Endothelial cell of umbilical vein (primary cell): ENCODE results near the gene C4A. TPM values are rescaled to one million over a fixed set of nuclear protein-coding genes. Genes with fewer than 3 reads are reported as not detected.

Source experiments
- BruUV-seq: library from RNA; stranded (reverse); fragments of 400-500 nt; replicated peaks from 2 replicates; lab custom pipeline; 2021; lab: Mats Ljungman, UMichigan
- CTCF ChIA-PET: fragments of 300-600, 350-600 bp; sonication (Branson Sonifier 250); formaldehyde crosslinking; loops from one replicate; lab custom pipeline; 2021; ENCODE audit warnings: antibody characterized with exemption, inconsistent platforms; lab: Charles Lee
- POLR2A ChIA-PET: fragments of 300-600, 350-600 bp; sonication (Branson Sonifier 250); formaldehyde crosslinking; loops from one replicate; lab custom pipeline; 2021; ENCODE audit warnings: antibody characterized with exemption, inconsistent platforms; lab: Charles Lee
- DNase-seq: peaks from one replicate; pipeline ENCODE4 v3.0.0-alpha.2; 2011; ENCODE audit warnings: low read depth, low spot score
- FAIRE-seq: peaks from 2 replicates; lab custom pipeline; 2011; peaks lifted over from hg19 to GRCh38; lab: Jason Lieb, UNC
- H2AFZ ChIP-seq: 2 replicates; pipeline ENCODE4 v1.6.0; 2012; ENCODE audit warnings: low read depth, low read length, control low read depth, inconsistent platforms
- H3K27ac ChIP-seq: 2 replicates; pipeline ENCODE4 v1.5.1; 2011; ENCODE audit warnings: low read depth, mild to moderate bottlenecking, control low read depth, low read length, moderate library complexity; ENCODE audit not compliant: insufficient read depth
- H3K27me3 ChIP-seq, 2 experiments: 2 replicates each; pipeline versions ENCODE4 v1.6.0 to v1.6.1; 2011; ENCODE audit warnings: low read length in 2 of 2, mixed read lengths in 1 of 2; ENCODE audit not compliant: control insufficient read depth in 2 of 2, insufficient read depth in 2 of 2
- H3K36me3 ChIP-seq, 2 experiments: 2 replicates in 1 of 2; 3 replicates in 1 of 2; pipeline ENCODE4 v1.5.1; 2011; ENCODE audit warnings: low read length in 2 of 2, mild to moderate bottlenecking in 1 of 2, moderate library complexity in 1 of 2; ENCODE audit not compliant: control insufficient read depth in 2 of 2, insufficient read depth in 2 of 2; ENCODE audit errors: extremely low read depth in 1 of 2
- H3K4me1 ChIP-seq: 3 replicates; pipeline ENCODE4 v1.5.1; 2011; ENCODE audit warnings: mild to moderate bottlenecking, low read length; ENCODE audit not compliant: control insufficient read depth, insufficient read depth; ENCODE audit errors: extremely low read depth
- H3K4me2 ChIP-seq: 2 replicates; pipeline ENCODE4 v1.6.1; 2011; ENCODE audit warnings: low read length, control low read depth, mixed read lengths; ENCODE audit not compliant: insufficient read depth
- H3K4me3 ChIP-seq, 3 experiments: fragments of 200-600 bp in 1 of 3; sonication (generic), shearing (Covaris generic) in 1 of 3; replicated peaks in 1 of 3; 2 replicates each; pipeline ENCODE4 v1.5.1; 2011 to 2016; ENCODE audit warnings: control low read depth in 3 of 3, low read length in 3 of 3, mild to moderate bottlenecking in 2 of 3, inconsistent platforms in 1 of 3, low read depth in 1 of 3, moderate library complexity in 1 of 3; ENCODE audit not compliant: insufficient read depth in 1 of 3
- H3K79me2 ChIP-seq: 2 replicates; pipeline ENCODE4 v1.6.0; 2012; ENCODE audit warnings: low read length, inconsistent platforms; ENCODE audit not compliant: control insufficient read depth, insufficient read depth
- H3K9ac ChIP-seq: replicated peaks from 2 replicates; pipeline ENCODE3; 2011; ENCODE audit warnings: low read length, control low read depth; ENCODE audit not compliant: insufficient read depth; ENCODE audit errors: extremely low read depth
- H3K9me1 ChIP-seq: replicated peaks from 3 replicates; pipeline ENCODE4 v1.6.0; 2011; ENCODE audit warnings: mild to moderate bottlenecking, low read length; ENCODE audit not compliant: control insufficient read depth, insufficient read depth; ENCODE audit errors: extremely low read depth
- H3K9me3 ChIP-seq: replicated peaks from 2 replicates; pipeline ENCODE4 v1.5.1; 2012; ENCODE audit warnings: low read length, inconsistent platforms; ENCODE audit not compliant: control insufficient read depth, insufficient read depth
- H4K20me1 ChIP-seq: replicated peaks from 2 replicates; pipeline ENCODE3; 2011; ENCODE audit warnings: mild to moderate bottlenecking, low read length; ENCODE audit not compliant: control insufficient read depth, insufficient read depth; ENCODE audit errors: extremely low read depth
- EZH2 ChIP-seq: IDR thresholded peaks from 2 replicates; pipeline ENCODE4 v1.6.1; 2012; ENCODE audit warnings: borderline replicate concordance, low read depth, mild to moderate bottlenecking, moderate library complexity, low read length, inconsistent platforms; ENCODE audit not compliant: severe bottlenecking
- GATA2 ChIP-seq: IDR thresholded peaks from 2 replicates; pipeline ENCODE4 v1.7.0; 2011; ENCODE audit warnings: low read depth, mild to moderate bottlenecking, moderate library complexity, mixed read lengths, low read length; ENCODE audit not compliant: insufficient read length, insufficient read depth
- JUN ChIP-seq: IDR thresholded peaks from 2 replicates; pipeline ENCODE4 v1.6.1; 2011; ENCODE audit warnings: borderline replicate concordance, low read depth; ENCODE audit not compliant: insufficient read length, insufficient read depth
- MYC ChIP-seq: IDR thresholded peaks from one replicate; pipeline ENCODE4 v1.6.1; 2011; ENCODE audit warnings: mild to moderate bottlenecking, low read depth, low read length
- POLR2A ChIP-seq: IDR thresholded peaks from 2 replicates; pipeline ENCODE4 v1.6.1; 2012; ENCODE audit warnings: low read depth, mild to moderate bottlenecking, control low read depth, low read length
- POLR2AphosphoS5 ChIP-seq: IDR thresholded peaks from 2 replicates; pipeline ENCODE4 v1.6.1; 2012; ENCODE audit warnings: low read depth, mild to moderate bottlenecking, control low read depth, low read length, moderate library complexity; ENCODE audit not compliant: insufficient read depth
- dilution Hi-C: fragments of 300-500 bp; cut with MboI; formaldehyde crosslinking; loops from one replicate; pipeline ENCODE4 v1.15.0; 2019; ENCODE audit warnings: low sequenced_read_pairs; ENCODE audit not compliant: extremely low pct_ligation_motif_present
- intact Hi-C: fragments of 100-400 bp; cut with micrococcal nuclease; formaldehyde crosslinking; loops from one replicate; pipeline ENCODE4 v1.10.0; 2022
- polyA plus RNA-seq, 4 experiments: library from polyadenylated mRNA; depleted of rRNA in 3 of 4; stranded (reverse) in 3 of 4; unstranded in 1 of 4; fragments of >200 nt; gene quantifications; 2 replicates each; pipeline versions ENCODE4 v1.2.1 to v1.2.3, GENCODE V29; 2011 to 2012; ENCODE audit warnings: missing spikeins in 1 of 4
- total RNA-seq: library from RNA; stranded (reverse); gene quantifications from 2 replicates; pipeline ENCODE4 v1.2.3, GENCODE V29; 2021
- TF ChIP-seq, protein P1 (sequence below): IDR thresholded peaks from 2 replicates; pipeline ENCODE4 v1.6.1; 2011; ENCODE audit not compliant: insufficient read depth, insufficient read length

The C4A gene
- total and polyA plus RNA-seq, 2 donors (not counting 3 experiments of a cell fraction or from before 2014, with no cell fraction given) = 5.2 to 5.7 TPM

DNA sequence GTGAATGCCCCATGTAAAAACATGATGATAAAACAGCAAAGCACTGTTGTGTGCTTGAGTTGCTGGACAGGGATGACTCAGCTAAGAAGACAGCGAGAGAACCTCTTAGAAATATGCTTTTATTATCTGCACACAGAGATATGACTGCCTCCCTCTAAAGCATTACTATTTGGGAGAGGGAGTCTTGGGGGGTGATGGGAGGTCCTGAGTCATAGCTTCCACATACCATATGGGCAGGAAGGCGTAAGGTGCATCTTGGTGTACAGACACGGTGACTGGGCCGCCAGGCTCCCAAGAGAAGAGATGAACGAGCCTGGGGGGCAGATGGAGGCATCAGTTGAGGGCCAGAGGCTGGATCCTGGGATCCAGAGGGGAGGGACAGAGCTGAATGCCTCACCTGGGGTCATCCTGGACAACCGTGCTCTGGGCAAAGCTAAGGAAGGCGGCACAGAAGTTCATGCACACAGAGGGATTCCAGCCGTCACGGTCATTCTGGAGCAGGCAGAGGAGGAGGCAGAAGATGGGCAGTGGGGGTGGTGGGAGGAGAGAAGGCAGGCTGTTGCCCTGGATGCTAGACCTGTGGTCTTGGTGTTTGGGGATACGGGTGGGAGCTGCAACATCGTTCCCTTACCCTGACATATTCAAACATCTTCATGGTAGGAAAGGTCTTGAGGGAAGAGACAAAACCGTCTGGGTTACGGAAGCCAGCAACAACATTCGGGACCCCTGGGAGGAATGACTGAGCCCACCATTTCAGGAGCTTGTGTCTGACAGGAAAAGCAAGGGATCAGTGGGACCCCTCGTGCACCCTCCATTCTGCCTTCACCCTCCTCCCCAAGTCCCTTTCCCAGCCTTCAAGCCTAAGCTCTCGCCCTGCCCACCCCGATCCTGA is 11.9 kb upstream of the C4A start:
- intact Hi-C loops (no loop called here), dilution Hi-C loops (no loop called here)
- H3K27me3 ChIP-seq = no peaks in the 10 kb centered on the region
- DNase-seq (no peak), FAIRE-seq (no peak)
- H3K27ac ChIP-seq = no peak overlapping the region
- H3K4me2 ChIP-seq = no peak overlapping the region
- no peaks in the 10 kb centered on the region for H3K9me3 ChIP-seq
- CTCF ChIA-PET = no interaction called here
- H3K4me3 ChIP-seq = no peak overlapping the region
- no TSS peak for BruUV-seq
- no peaks in the 10 kb centered on the region for H4K20me1 ChIP-seq
- peaks cover 17% of the 10 kb centered on the region for H3K4me1 ChIP-seq
- no peak overlapping the region for H2AFZ ChIP-seq
- H3K9me1 ChIP-seq = no peaks in the 10 kb centered on the region
- peaks cover 29% of the 10 kb centered on the region for H3K79me2 ChIP-seq
- POLR2A ChIA-PET = no interaction called here
- TF ChIP-seq POLR2A (no peak), POLR2AphosphoS5 (no peak), EZH2 (no peak), JUN (no peak), MYC (no peak), GATA2 (no peak)
- TF ChIP-seq, protein P1, sequence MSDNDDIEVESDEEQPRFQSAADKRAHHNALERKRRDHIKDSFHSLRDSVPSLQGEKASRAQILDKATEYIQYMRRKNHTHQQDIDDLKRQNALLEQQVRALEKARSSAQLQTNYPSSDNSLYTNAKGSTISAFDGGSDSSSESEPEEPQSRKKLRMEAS = no peak
- H3K9ac ChIP-seq = no peak overlapping the region
- H3K36me3 ChIP-seq = peaks cover 5 to 36% of the 10 kb centered on the region in 2 experiments
